Measurements from ENCODE around the gene RPS17.

Gene RPS17

DNA sequence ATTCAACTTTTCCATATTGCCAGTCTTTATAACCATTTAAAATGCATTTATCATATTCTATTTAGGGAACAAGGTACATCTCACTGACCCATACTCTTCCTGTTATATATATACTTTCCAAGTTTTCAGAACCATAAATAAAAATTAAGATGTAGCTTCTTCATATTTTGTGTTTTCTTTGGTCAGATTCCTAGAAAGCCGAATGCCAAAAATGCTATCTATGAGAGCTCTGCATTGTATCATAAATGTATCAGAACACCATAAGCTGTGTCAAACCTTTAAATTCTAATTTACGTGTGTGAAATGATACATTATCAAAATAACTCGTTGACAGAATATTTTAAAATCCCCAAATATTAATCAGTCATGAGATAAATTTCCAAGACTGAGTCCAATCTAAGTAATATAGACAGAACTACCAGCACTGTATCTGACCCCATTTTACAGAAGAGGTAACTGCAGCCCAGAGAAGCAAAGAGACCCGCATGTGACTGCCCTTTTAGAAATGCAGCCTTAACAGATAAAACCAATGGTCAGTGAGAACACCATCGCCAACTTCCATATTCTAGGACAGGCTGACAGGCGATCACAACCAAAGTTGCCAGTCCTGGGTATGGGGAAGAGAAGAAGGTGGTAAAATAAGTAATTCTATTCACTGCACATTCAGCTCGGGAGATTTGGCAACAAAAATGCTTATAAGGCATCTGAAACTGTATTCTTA, 16.2 kb upstream of the RPS17 start:
- no peaks in the 10 kb centered on the region for H3K4me1 Mint-ChIP-seq (ENCODE audit: low read depth)
- no peak overlapping the region for H3K27ac Mint-ChIP-seq
- H3K4me3 Mint-ChIP-seq, result no peak overlapping the region
- no peaks in the 10 kb centered on the region for H3K36me3 Mint-ChIP-seq (ENCODE audit: low read depth)
- H3K27me3 Mint-ChIP-seq, result peaks cover 4% of the 10 kb centered on the region
- H3K9me3 Mint-ChIP-seq, result no peaks in the 10 kb centered on the region
- DNase-seq, result no peak

DNA sequence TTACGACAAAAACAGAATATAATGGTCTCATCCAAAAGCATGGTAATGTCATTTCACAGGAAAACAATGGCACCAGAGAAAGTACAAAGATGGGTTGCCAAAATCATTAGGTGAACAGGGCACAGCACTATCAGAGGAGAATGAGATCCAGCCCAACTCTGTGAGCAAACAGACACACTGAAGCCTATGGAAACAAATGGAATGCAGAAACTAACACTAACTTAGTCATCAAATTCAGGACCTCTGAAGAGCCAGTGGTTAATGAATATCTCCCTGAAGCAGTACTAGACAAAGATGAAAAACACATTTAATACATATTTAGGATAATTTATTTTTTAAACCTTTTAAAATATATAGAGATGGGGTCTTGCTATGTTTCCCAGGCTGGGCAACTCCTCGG, 14.6 kb upstream of the RPS17 start:
- peaks cover 9% of the 10 kb centered on the region for H3K27me3 Mint-ChIP-seq
- no peaks in the 10 kb centered on the region for H3K36me3 Mint-ChIP-seq (ENCODE audit: low read depth)
- no peak overlapping the region for H3K4me3 Mint-ChIP-seq
- no peaks in the 10 kb centered on the region for H3K4me1 Mint-ChIP-seq (ENCODE audit: low read depth)
- no peaks in the 10 kb centered on the region for H3K9me3 Mint-ChIP-seq
- DNase-seq, result no peak
- no peak overlapping the region for H3K27ac Mint-ChIP-seq

DNA sequence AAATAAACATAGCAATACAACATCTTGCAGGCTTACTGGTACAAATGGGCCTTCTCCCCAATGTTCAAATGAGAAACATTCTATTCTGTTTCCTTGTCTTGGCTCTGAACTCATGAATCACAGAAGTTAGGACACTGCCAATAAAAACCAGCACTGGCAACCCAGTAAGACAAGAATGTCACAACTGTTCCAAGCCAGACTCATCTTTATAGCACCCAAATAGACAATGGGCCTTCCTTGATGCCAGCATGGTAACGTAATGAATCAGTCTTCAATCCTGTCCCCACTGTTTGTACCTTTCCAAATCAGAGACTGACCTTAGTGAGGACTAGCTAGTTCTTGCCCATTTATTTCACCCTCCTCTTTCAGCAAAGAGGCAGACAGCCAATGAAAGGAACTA, 14.1 kb upstream of the RPS17 start:
- DNase-seq, result no peak
- no peak overlapping the region for H3K27ac Mint-ChIP-seq
- peaks cover 9% of the 10 kb centered on the region for H3K27me3 Mint-ChIP-seq
- H3K4me3 Mint-ChIP-seq, result no peak overlapping the region
- no peaks in the 10 kb centered on the region for H3K4me1 Mint-ChIP-seq (ENCODE audit: low read depth)
- no peaks in the 10 kb centered on the region for H3K36me3 Mint-ChIP-seq (ENCODE audit: low read depth)
- no peaks in the 10 kb centered on the region for H3K9me3 Mint-ChIP-seq

DNA sequence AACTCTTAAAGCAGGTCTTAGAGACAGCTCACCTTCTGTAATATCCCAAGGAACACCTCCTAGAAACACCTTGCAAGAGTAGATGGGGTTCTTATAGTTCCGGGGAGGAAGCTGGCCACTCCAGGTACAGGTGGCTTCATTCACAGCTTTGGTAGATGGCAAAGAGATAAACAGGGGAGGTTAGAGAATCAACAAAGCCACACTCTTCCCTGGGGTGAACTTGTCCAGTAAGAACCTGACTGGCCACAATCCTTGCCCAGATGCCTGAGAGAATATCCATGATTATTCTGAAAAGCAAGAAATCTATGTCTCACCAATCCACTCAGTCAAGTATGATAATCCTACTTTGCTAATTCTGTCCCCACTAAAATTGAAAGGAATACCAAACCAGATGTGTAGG, 13.6 kb upstream of the RPS17 start:
- Mint-ChIP-seq H3K27me3 (peaks cover 9% of the 10 kb centered on the region), H3K4me1 (ENCODE audit: low read depth) (peaks cover under 1% of the 10 kb centered on the region), H3K4me3 (no peak overlapping the region), H3K9me3 (no peaks in the 10 kb centered on the region), H3K36me3 (ENCODE audit: low read depth) (no peaks in the 10 kb centered on the region), H3K27ac (no peak overlapping the region)
- DNase-seq, result no peak

DNA sequence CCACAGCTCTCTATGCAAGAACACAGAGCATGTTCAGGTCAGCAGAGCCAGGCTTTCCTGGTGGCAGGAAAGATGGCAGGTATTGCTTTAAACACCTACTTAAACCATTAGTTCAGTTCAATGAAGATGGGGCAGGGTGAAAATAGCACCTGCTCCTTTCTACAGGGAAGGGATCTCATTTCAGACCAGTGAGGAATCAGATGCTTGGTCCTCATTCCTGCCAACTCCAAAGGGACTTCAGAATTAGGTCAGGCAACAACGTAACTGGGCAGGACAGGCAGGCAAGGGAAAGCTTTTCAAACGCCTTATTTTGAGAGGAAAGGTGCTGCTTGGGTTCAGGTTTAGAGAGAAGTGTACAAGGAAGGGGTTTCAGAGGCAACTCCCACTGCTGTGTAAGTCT, 12.6 kb upstream of the RPS17 start:
- H3K27ac Mint-ChIP-seq, result no peak overlapping the region
- H3K27me3 Mint-ChIP-seq, result peaks cover 9% of the 10 kb centered on the region
- peaks cover 4% of the 10 kb centered on the region for H3K4me1 Mint-ChIP-seq (ENCODE audit: low read depth)
- no peak overlapping the region for H3K4me3 Mint-ChIP-seq
- H3K36me3 Mint-ChIP-seq (ENCODE audit: low read depth), result no peaks in the 10 kb centered on the region
- no peak for DNase-seq
- H3K9me3 Mint-ChIP-seq, result no peaks in the 10 kb centered on the region

- Mint-ChIP-seq H3K27ac (no peak overlapping the region), H3K36me3 (ENCODE audit: low read depth) (no peaks in the 10 kb centered on the region), H3K9me3 (no peaks in the 10 kb centered on the region), H3K4me3 (no peak overlapping the region), H3K27me3 (peaks cover 9% of the 10 kb centered on the region), H3K4me1 (ENCODE audit: low read depth) (peaks cover 4% of the 10 kb centered on the region)
- no peak for DNase-seq
Measured at GRCh38 chr15:82551646-82552247, 11.5 kb upstream of the RPS17 start.

DNA sequence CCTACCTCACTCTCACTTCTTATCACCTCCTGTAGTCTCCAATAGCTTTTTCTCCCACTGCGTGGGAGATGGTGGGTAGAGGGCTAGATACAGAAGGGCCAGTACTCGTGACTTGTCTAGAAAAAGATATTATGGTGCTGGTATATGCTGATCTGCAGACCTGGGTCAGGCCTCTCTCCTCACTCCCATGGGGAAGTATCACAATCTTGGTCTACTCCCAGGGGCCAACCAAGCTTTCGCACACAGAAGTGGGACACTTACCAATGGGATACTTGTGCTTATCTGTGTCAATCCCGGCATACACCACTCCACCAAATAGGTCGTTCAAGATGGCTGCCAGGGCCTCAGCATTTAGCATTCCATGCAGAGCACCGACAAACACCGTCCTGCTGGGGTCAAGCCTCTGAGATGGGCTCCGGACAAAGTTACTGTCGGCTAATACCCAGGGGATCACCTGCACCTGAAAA, 9.0 kb upstream of the RPS17 start:
- peaks cover 9% of the 10 kb centered on the region for H3K27me3 Mint-ChIP-seq
- no peaks in the 10 kb centered on the region for H3K9me3 Mint-ChIP-seq
- H3K27ac Mint-ChIP-seq, result no peak overlapping the region
- DNase-seq, result no peak
- H3K36me3 Mint-ChIP-seq (ENCODE audit: low read depth), result no peaks in the 10 kb centered on the region
- H3K4me1 Mint-ChIP-seq (ENCODE audit: low read depth), result peaks cover 4% of the 10 kb centered on the region
- H3K4me3 Mint-ChIP-seq, result no peak overlapping the region

DNA sequence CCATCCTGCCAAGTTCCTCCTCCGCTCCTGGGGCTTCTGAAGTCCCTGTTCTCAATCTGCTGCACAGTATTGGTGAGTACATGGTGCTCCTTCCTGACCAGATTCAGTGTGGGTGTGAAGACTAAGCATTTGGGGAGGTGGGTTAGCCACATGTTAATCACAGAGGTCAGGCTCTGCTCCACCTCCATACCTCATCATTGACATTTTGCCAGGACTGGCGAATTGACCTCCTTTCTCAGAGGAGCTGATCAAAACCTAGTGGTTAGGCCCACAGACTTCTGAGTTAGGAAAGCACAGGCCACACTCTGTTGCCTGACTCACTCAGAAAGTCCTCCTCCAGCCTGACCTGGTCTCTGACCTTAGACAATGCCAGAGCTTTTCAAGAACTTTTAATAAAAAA, 8.4 kb upstream of the RPS17 start:
- H3K27me3 Mint-ChIP-seq, result peaks cover 9% of the 10 kb centered on the region

GRCh38 chr15:82545478-82545877, 5.2 kb upstream of the RPS17 start:
- Mint-ChIP-seq H3K9me3 (no peaks in the 10 kb centered on the region), H3K36me3 (ENCODE audit: low read depth) (peaks cover 9% of the 10 kb centered on the region), H3K27me3 (peaks cover under 1% of the 10 kb centered on the region), H3K27ac (no peak overlapping the region), H3K4me1 (ENCODE audit: low read depth) (peaks cover 14% of the 10 kb centered on the region), H3K4me3 (no peak overlapping the region)
- no peak for DNase-seq

More for the DNA sequence above, 8.4 kb upstream of the RPS17 start:
- H3K36me3 Mint-ChIP-seq (ENCODE audit: low read depth), result no peaks in the 10 kb centered on the region
- H3K27ac Mint-ChIP-seq, result no peak overlapping the region
- no peak for DNase-seq
- H3K9me3 Mint-ChIP-seq, result no peaks in the 10 kb centered on the region
- peaks cover 4% of the 10 kb centered on the region for H3K4me1 Mint-ChIP-seq (ENCODE audit: low read depth)
- no peak overlapping the region for H3K4me3 Mint-ChIP-seq

- H3K36me3 Mint-ChIP-seq (ENCODE audit: low read depth), result peaks cover 12% of the 10 kb centered on the region
- DNase-seq, result no peak
- no peaks in the 10 kb centered on the region for H3K9me3 Mint-ChIP-seq
- H3K27me3 Mint-ChIP-seq, result no peaks in the 10 kb centered on the region
- H3K4me1 Mint-ChIP-seq (ENCODE audit: low read depth), result peaks cover 14% of the 10 kb centered on the region
- H3K4me3 Mint-ChIP-seq, result no peak overlapping the region
- H3K27ac Mint-ChIP-seq, result no peak overlapping the region
Measured at GRCh38 chr15:82545002-82545401, 4.7 kb upstream of the RPS17 start.

DNA sequence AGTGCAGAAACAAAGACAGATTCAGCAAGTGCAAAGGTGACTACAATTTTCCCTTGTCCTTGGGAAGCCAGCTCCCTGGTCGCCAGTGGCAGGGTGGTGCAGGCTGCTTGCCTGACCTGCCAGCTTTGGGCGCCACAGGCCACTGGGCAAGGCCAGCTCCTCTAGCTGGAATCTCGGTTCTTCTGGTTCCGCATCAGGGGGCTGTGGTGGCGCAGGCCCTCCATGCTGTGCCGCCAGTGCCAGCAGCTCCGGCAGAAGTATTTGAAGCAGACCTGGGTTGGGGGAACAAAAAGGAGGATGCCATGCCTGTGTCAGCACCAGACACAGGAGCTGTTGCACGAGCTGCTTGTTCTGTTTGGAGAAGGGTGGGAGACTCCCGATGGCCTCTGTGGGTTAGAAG, 4.2 kb upstream of the RPS17 start:
- Mint-ChIP-seq H3K36me3 (ENCODE audit: low read depth) (peaks cover 18% of the 10 kb centered on the region), H3K27ac (no peak overlapping the region), H3K4me1 (ENCODE audit: low read depth) (peaks cover 14% of the 10 kb centered on the region), H3K4me3 (no peak overlapping the region), H3K9me3 (no peaks in the 10 kb centered on the region), H3K27me3 (no peaks in the 10 kb centered on the region)
- no peak for DNase-seq

GRCh38 chr15:82543160-82543559, 2.9 kb upstream of the RPS17 start:
- H3K9me3 Mint-ChIP-seq, result no peaks in the 10 kb centered on the region
- DNase-seq, result no peak
- no peak overlapping the region for H3K4me3 Mint-ChIP-seq
- H3K27me3 Mint-ChIP-seq, result no peaks in the 10 kb centered on the region
- peaks cover 11% of the 10 kb centered on the region for H3K4me1 Mint-ChIP-seq (ENCODE audit: low read depth)
- H3K36me3 Mint-ChIP-seq (ENCODE audit: low read depth), result peaks cover 31% of the 10 kb centered on the region
- no peak overlapping the region for H3K27ac Mint-ChIP-seq

DNA sequence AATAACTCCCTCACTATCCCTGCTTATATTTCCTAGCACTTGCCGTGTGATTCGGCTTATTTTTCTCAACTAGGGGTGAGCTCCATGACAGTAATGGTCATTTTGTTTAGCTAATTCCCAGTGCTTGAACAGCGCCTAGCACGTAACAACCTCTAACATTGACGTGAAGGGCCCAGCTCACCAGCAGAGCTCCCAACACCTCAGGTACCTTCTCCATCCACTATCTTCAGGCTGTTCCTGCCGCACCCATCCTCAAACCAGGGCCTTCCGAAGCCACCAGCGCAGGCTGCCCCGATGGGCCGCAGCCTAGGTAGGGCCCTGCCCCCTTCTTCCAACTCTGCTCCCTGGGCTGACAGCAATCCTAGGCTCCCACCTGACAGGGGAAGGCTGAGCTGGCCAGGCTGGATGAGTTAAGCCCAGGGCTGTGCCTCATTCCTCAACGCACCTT, 751 bp upstream of the RPS17 start:
- H3K4me3 Mint-ChIP-seq, result peak overlapping the region; percentile 99
- peaks cover 52% of the 10 kb centered on the region for H3K36me3 Mint-ChIP-seq (ENCODE audit: low read depth)
- DNase-seq, result peak; percentile 54
- H3K27ac Mint-ChIP-seq, result peak overlapping the region; percentile 98
- H3K9me3 Mint-ChIP-seq, result no peaks in the 10 kb centered on the region
- no peaks in the 10 kb centered on the region for H3K27me3 Mint-ChIP-seq
- peaks cover 33% of the 10 kb centered on the region for H3K4me1 Mint-ChIP-seq (ENCODE audit: low read depth)

DNA sequence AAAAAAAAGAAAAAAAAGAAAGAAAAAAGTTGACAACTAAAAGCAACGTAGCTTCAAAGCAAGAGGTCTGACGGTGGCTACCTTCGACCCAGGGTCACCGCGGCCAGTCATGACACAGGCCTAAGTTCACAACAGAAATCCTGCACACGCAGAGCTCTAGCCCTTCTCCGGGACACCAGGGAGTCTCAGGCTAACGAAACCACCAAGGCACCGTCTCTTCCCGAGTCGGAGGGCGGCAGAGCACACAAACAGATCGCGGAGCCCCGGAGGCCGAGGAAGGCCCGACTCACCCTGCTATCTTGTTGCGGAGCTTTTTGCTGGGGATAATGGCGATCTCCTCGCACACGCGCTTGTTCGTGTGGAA, 584 bp downstream of the RPS17 start:
- Mint-ChIP-seq H3K27me3 (no peaks in the 10 kb centered on the region), H3K9me3 (no peaks in the 10 kb centered on the region), H3K36me3 (ENCODE audit: low read depth) (peaks cover 64% of the 10 kb centered on the region), H3K27ac (peak overlapping the region; percentile 98), H3K4me3 (peak overlapping the region; percentile 99), H3K4me1 (ENCODE audit: low read depth) (peaks cover 34% of the 10 kb centered on the region)
- DNase-seq, result no peak

GRCh38 chr15:82538961-82539690, 1.1 kb downstream of the RPS17 start:
- Mint-ChIP-seq H3K4me1 (ENCODE audit: low read depth) (peaks cover 39% of the 10 kb centered on the region), H3K36me3 (ENCODE audit: low read depth) (peaks cover 70% of the 10 kb centered on the region), H3K27ac (peak overlapping the region; percentile 98)

More at GRCh38 chr15:82538961-82539690, 1.1 kb downstream of the RPS17 start:
- Mint-ChIP-seq H3K9me3 (no peaks in the 10 kb centered on the region), H3K27me3 (no peaks in the 10 kb centered on the region), H3K4me3 (peak overlapping the region; percentile 99)
- peak; percentile 58 for DNase-seq

Measured in activated T-cell treated with anti-CD3 and anti-CD28 coated beads, Interleukin-2, amount 50 U/mL, for 24 hours (primary cell).